ENCODE results near the gene NKAIN2.

GRCh38 chr6:124373386-124373785 lies 569.7 kb downstream of the NKAIN2 start:
- no peak for TF ChIP-seq CTCF (IDR thresholded peaks at IDR 0.05)
- TF ChIP-seq POLR2AphosphoS5 (IDR thresholded peaks at IDR 0.05) = no peak

Measured in breast epithelium (tissue), 3 donors.